GM12878 (cell line): ENCODE data around the gene SHROOM2. TPM values are rescaled to one million over a fixed set of nuclear protein-coding genes. Genes with fewer than 3 reads are reported as not detected.

ENCODE experiments used
- ATAC-seq: fragments of 200-7000 bp; cut with Tn5 transposase; 3 replicates; pipeline ENCODE4 v1.9.1; 2020; ENCODE audit warnings: mild to moderate bottlenecking, moderate library complexity
- BruUV-seq: library from RNA; stranded (reverse); fragments of 400-500 nt; replicated peaks from 2 replicates; lab custom pipeline; 2021; lab: Mats Ljungman, UMichigan
- CTCF ChIA-PET: fragments of 300-600 bp; sonication (Branson Sonifier 250); formaldehyde crosslinking; extraction: SDS; loops from one replicate; lab custom pipeline; 2021; ENCODE audit warnings: inconsistent platforms; lab: Yijun Ruan, JAX
- POLR2A ChIA-PET: fragments of 350-600 bp; formaldehyde crosslinking; extraction: SDS; loops from one replicate; lab custom pipeline; 2021; ENCODE audit warnings: inconsistent platforms; lab: Charles Lee
- RAD21 ChIA-PET: fragments of 300-600 bp; sonication (Branson Sonifier 250); formaldehyde crosslinking; loops from one replicate; lab custom pipeline; 2023; ENCODE audit warnings: antibody characterized with exemption; ENCODE audit not compliant: unreplicated experiment; lab: Charles Lee
- SMC1A ChIA-PET: fragments of 300-600 bp; sonication (Branson Sonifier 250); formaldehyde crosslinking; loops from one replicate; lab custom pipeline; 2023; ENCODE audit not compliant: unreplicated experiment, uncharacterized antibody; lab: Charles Lee
- DNase-seq: peaks from one replicate; pipeline ENCODE4 v3.0.0-alpha.2; 2011; ENCODE audit warnings: low read depth, low spot score
- FAIRE-seq: peaks from 3 replicates; lab custom pipeline; 2011; peaks lifted over from hg19 to GRCh38; lab: Jason Lieb, UNC
- H2AFZ ChIP-seq: 2 replicates; pipeline ENCODE4 v1.6.0; 2011; ENCODE audit warnings: low read depth, low read length, control low read depth; ENCODE audit not compliant: control insufficient read depth
- H3K27ac ChIP-seq: 2 replicates; pipeline ENCODE4 v1.5.1; 2011; ENCODE audit warnings: control low read depth; ENCODE audit not compliant: control insufficient read depth, insufficient read depth
- H3K27me3 ChIP-seq, 2 experiments: replicated peaks in 1 of 2; 2 replicates each; pipeline versions ENCODE4 v1.6.0 to v1.6.1; 2011; ENCODE audit warnings: low read length in 1 of 2; ENCODE audit not compliant: control insufficient read depth in 2 of 2, insufficient read depth in 2 of 2
- H3K36me3 ChIP-seq, 2 experiments: 2 replicates each; pipeline ENCODE4 v1.5.1; 2011; ENCODE audit warnings: low read length in 1 of 2; ENCODE audit not compliant: control insufficient read depth in 2 of 2, insufficient read depth in 2 of 2
- H3K4me1 ChIP-seq: 2 replicates; pipeline ENCODE4 v1.6.1; 2011; ENCODE audit warnings: mild to moderate bottlenecking, low read length, moderate library complexity, mixed read lengths; ENCODE audit not compliant: control insufficient read depth, insufficient read depth
- H3K4me2 ChIP-seq: 2 replicates; pipeline ENCODE4 v1.6.0; 2011; ENCODE audit warnings: control low read depth; ENCODE audit not compliant: control insufficient read depth, insufficient read depth
- H3K4me3 ChIP-seq: fragments of 200-600 bp; sonication (generic); 2 replicates; pipeline ENCODE4 v1.5.1; 2016
- H3K79me2 ChIP-seq: 2 replicates; pipeline ENCODE4 v1.6.0; 2011; ENCODE audit warnings: low read length; ENCODE audit not compliant: control insufficient read depth, insufficient read depth
- H3K9ac ChIP-seq: 2 replicates; pipeline ENCODE4 v1.8.0; 2011; ENCODE audit warnings: low read length, control low read depth, mixed read lengths; ENCODE audit not compliant: control insufficient read depth, insufficient read depth
- H3K9me3 ChIP-seq: replicated peaks from 3 replicates; pipeline ENCODE4 v1.5.1; 2011; ENCODE audit warnings: mild to moderate bottlenecking, low read length; ENCODE audit not compliant: control insufficient read depth, insufficient read depth
- H4K20me1 ChIP-seq: 2 replicates; pipeline ENCODE4 v1.6.0; 2011; ENCODE audit not compliant: control insufficient read depth, insufficient read depth
- ATF2 ChIP-seq: IDR thresholded peaks from 2 replicates; pipeline ENCODE4 v1.6.1; 2012; ENCODE audit warnings: low read length, inconsistent platforms
- E4F1 ChIP-seq: fragments of 450-650 bp; IDR thresholded peaks from 2 replicates; pipeline ENCODE4 v1.6.1; 2018; ENCODE audit warnings: borderline replicate concordance, mild to moderate bottlenecking; ENCODE audit not compliant: partially characterized antibody
- EP300 ChIP-seq, 2 experiments: fragments of 150-350 bp in 1 of 2; IDR thresholded peaks; 2 replicates each; pipeline ENCODE4 v1.6.1; 2011 to 2012; ENCODE audit warnings: low read depth in 2 of 2, low read length in 2 of 2, borderline replicate concordance in 1 of 2, improper control_type of control experiment in 1 of 2, inconsistent platforms in 1 of 2; ENCODE audit not compliant: control insufficient read depth in 1 of 2
- FOXM1 ChIP-seq: IDR thresholded peaks from 2 replicates; pipeline ENCODE4 v1.6.1; 2012; ENCODE audit warnings: low read depth, mild to moderate bottlenecking, inconsistent platforms, low read length, moderate library complexity
- HCFC1 ChIP-seq: fragments of 150-350 bp; IDR thresholded peaks from 2 replicates; pipeline ENCODE4 v1.6.1; 2014; ENCODE audit warnings: low read length
- JUND ChIP-seq: IDR thresholded peaks from 2 replicates; pipeline ENCODE4 v1.6.1; 2012; ENCODE audit warnings: low read depth, mild to moderate bottlenecking, low read length, improper control_type of control experiment, moderate library complexity
- PAX5 ChIP-seq: IDR thresholded peaks from 2 replicates; pipeline ENCODE4 v1.6.1; 2011; ENCODE audit warnings: low read depth, low read length, borderline replicate concordance
- SKIL ChIP-seq: fragments of 450-650 bp; IDR thresholded peaks from 2 replicates; pipeline ENCODE4 v1.6.1; 2017; ENCODE audit warnings: mild to moderate bottlenecking, low read depth, inconsistent platforms; ENCODE audit not compliant: poor library complexity, severe bottlenecking
- TAF1 ChIP-seq: IDR thresholded peaks from 2 replicates; pipeline ENCODE4 v1.6.1; 2011; ENCODE audit warnings: mild to moderate bottlenecking, low read depth, low read length, borderline replicate concordance
- TCF12 ChIP-seq: IDR thresholded peaks from 2 replicates; pipeline ENCODE4 v1.6.1; 2011; ENCODE audit warnings: low read depth, mild to moderate bottlenecking, low read length
- ZBED1 ChIP-seq: IDR thresholded peaks from 2 replicates; pipeline ENCODE4 v1.6.1; 2016; ENCODE audit warnings: borderline replicate concordance
- ZNF274 ChIP-seq: IDR thresholded peaks from one replicate; pipeline ENCODE4 v1.8.0; 2011; ENCODE audit not compliant: insufficient read length, insufficient read depth
- WGBS: methylation state at CpG from one replicate; pipeline ENCODE4 v1.1.6; 2016; ENCODE audit warnings: low lambda C conversion rate; ENCODE audit not compliant: insufficient replicate concordance, insufficient coverage; ENCODE audit errors: missing lambda C conversion rate; 5-methylcytosine and 5-hydroxymethylcytosine counted together
- in situ Hi-C: fragments of 300-500 bp; cut with MboI; formaldehyde crosslinking; loops from 9 replicates; pipeline ENCODE4 v1.14.3; 2018; ENCODE audit warnings: mixed read lengths
- intact Hi-C: fragments of 100-400 bp; cut with micrococcal nuclease; formaldehyde crosslinking; loops from one replicate; pipeline ENCODE4 v1.14.2; 2022; ENCODE audit not compliant: unreplicated experiment
- polyA plus RNA-seq, 11 experiments: library from polyadenylated mRNA; depleted of rRNA in 4 of 11; unstranded in 6 of 11; stranded (reverse) in 5 of 11; fragments of >200 nt; fragmentation: Nextera tagmentation in 4 of 11; fragmentation: Illumina TruSeq in 1 of 11; extraction: Ambion mirVana in 4 of 11; extraction: Trizol in 1 of 11; gene quantifications; 1 replicate in 1 of 11; 2 replicates in 10 of 11; pipeline versions ENCODE4 v1.2.1 to v1.2.3, GENCODE V29; 2011 to 2016; ENCODE audit warnings: inconsistent platforms in 2 of 11, missing spikeins in 2 of 11, low read depth in 1 of 11
- total RNA-seq, 4 experiments: library from RNA; depleted of rRNA in 3 of 4; stranded (reverse); fragments of >200 nt in 3 of 4; fragmentation: Illumina TruSeq in 1 of 4; extraction: Trizol in 1 of 4; gene quantifications; 2 replicates each; pipeline versions ENCODE4 v1.2.1 to v1.2.3, GENCODE V29; 2013 to 2021
- TF ChIP-seq, protein P1 (sequence below): fragments of 450-650 bp; formaldehyde crosslinking; IDR thresholded peaks from 2 replicates; pipeline ENCODE4 v1.4.0; 2022; ENCODE audit warnings: mild to moderate bottlenecking, moderate library complexity

SHROOM2 gene
- total and polyA plus RNA-seq, 10 of the 15 experiments (the other 5 are each of a cell fraction or from before 2014, with no cell fraction given) = under 0.01 to 0.15 (median 0.09) TPM; not detected in 2

GRCh38 chrX:9942086-9942485, 155.9 kb downstream of the SHROOM2 start:
- no peaks in the 10 kb centered on the region for H3K36me3 ChIP-seq
- DNase-seq (peak; percentile 69), ATAC-seq (peak; percentile 84), FAIRE-seq (peak; percentile 75)
- H3K9ac ChIP-seq = no peak overlapping the region
- no peak overlapping the region; the same call in 1 of the 2 replicates for H3K4me2 ChIP-seq
- no peaks in the 10 kb centered on the region for H3K27me3 ChIP-seq
- RAD21 ChIA-PET = interaction anchor here (0.7 to 1.4 kb wide), 3 partner anchors 55 to 235 kb away, joined by 3 to 6 read pairs (median 3); no protein-coding TSS in a partner anchor
- no peaks in the 10 kb centered on the region; the same call in 1 of the 3 replicates for H3K9me3 ChIP-seq
- no TSS peak for BruUV-seq
- intact Hi-C loops = loop anchor here (2.0 to 10.0 kb wide), 6 partner anchors 43 to 197 kb away; no protein-coding TSS in a partner anchor
- no peaks in the 10 kb centered on the region for H3K79me2 ChIP-seq
- H3K27ac ChIP-seq = peak overlapping the region; percentile 29; the same call in 1 of the 2 replicates
- POLR2A ChIA-PET = no interaction called here
- CTCF ChIA-PET = interaction anchor here (0.6 to 1.5 kb wide), 3 partner anchors 11 to 178 kb away, joined by 3 read pairs; no protein-coding TSS in a partner anchor
- SMC1A ChIA-PET = interaction anchor here (1.0 to 1.1 kb wide), 2 partner anchors 41 to 53 kb away, joined by 3 to 5 read pairs; no protein-coding TSS in a partner anchor
- H3K4me3 ChIP-seq = no peak overlapping the region
- WGBS = 0% methylated on average over 6 of the region's 6 CpGs
- H3K4me1 ChIP-seq = peaks cover 3% of the 10 kb centered on the region; the same call in 1 of the 2 replicates
- no peak overlapping the region for H2AFZ ChIP-seq
- in situ Hi-C loops = no loop called here
- no peaks in the 10 kb centered on the region for H4K20me1 ChIP-seq
- TF ChIP-seq JUND (no peak), ZNF274 (no peak), ATF2 (peak; percentile 82), PAX5 (peak; percentile 94), TAF1 (no peak), FOXM1 (peak; percentile 89), HCFC1 (no peak), ZBED1 (peak; percentile 79; the same call in 1 of the 2 replicates), SKIL (peak; percentile 90), TCF12 (peak; percentile 99), E4F1 (no peak), EP300 (IDR thresholded peaks at IDR 0.05; ENCODE audit: borderline replicate concordance in 1 of 2, control insufficient read depth in 1 of 2, low read depth in 2 of 2, low read length in 2 of 2) (peak; percentile 76 to 84; a peak in 3 of 4 replicates)
- TF ChIP-seq, protein P1, sequence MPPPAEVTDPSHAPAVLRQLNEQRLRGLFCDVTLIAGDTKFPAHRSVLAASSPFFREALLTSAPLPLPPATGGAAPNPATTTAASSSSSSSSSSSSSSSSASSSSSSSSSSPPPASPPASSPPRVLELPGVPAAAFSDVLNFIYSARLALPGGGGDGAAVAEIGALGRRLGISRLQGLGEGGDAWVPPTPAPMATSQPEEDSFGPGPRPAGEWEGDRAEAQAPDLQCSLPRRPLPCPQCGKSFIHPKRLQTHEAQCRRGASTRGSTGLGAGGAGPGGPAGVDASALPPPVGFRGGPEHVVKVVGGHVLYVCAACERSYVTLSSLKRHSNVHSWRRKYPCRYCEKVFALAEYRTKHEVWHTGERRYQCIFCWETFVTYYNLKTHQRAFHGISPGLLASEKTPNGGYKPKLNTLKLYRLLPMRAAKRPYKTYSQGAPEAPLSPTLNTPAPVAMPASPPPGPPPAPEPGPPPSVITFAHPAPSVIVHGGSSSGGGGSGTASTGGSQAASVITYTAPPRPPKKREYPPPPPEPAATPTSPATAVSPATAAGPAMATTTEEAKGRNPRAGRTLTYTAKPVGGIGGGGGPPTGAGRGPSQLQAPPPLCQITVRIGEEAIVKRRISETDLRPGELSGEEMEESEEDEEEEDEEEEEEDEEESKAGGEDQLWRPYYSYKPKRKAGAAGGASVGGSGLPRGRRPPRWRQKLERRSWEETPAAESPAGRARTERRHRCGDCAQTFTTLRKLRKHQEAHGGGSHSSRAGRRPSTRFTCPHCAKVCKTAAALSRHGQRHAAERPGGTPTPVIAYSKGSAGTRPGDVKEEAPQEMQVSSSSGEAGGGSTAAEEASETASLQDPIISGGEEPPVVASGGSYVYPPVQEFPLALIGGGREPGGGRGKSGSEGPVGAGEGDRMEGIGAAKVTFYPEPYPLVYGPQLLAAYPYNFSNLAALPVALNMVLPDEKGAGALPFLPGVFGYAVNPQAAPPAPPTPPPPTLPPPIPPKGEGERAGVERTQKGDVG (CRISPR knock-in tag) = no peak
